K562 (cell line): ENCODE data around the gene THAP11. TPM values are rescaled to one million over a fixed set of nuclear protein-coding genes. Genes with fewer than 3 reads are reported as not detected.
A peak's percentile ranks its signal among the peaks of the same experiment; 100 is the strongest.

Experiments
- BCOR ChIP-seq: fragments of 450-650 bp; IDR thresholded peaks from 2 replicates; pipeline ENCODE4 v1.6.1; 2016
- BRF1 ChIP-seq: IDR thresholded peaks from 3 replicates; pipeline ENCODE4 v1.6.1; 2011; ENCODE audit warnings: borderline replicate concordance, mild to moderate bottlenecking; ENCODE audit not compliant: insufficient read length; ENCODE audit errors: extremely low read depth
- CBX1 ChIP-seq: sonication (generic); IDR thresholded peaks from 2 replicates; pipeline ENCODE4 v1.6.1; 2016; ENCODE audit warnings: antibody characterized with exemption, low read depth, mild to moderate bottlenecking
- EP400 ChIP-seq: fragments of 450-650 bp; IDR thresholded peaks from 2 replicates; pipeline ENCODE4 v1.6.1; 2017; ENCODE audit warnings: antibody characterized with exemption, mild to moderate bottlenecking, moderate library complexity
- FOXK2 ChIP-seq, 2 experiments: fragments of 450-650 bp; IDR thresholded peaks in 1 of 2; conservative IDR thresholded peaks in 1 of 2; 2 replicates each; pipeline ENCODE4 v1.6.1; 2016; ENCODE audit warnings: low read depth in 2 of 2, mild to moderate bottlenecking in 1 of 2
- HMGN3 ChIP-seq: IDR thresholded peaks from 2 replicates; pipeline ENCODE4 v1.6.1; 2011; ENCODE audit warnings: borderline replicate concordance, low read depth, mild to moderate bottlenecking, mixed read lengths, low read length; ENCODE audit not compliant: insufficient read length; ENCODE audit errors: extremely low read depth
- KAT8 ChIP-seq: fragments of 450-650 bp; IDR thresholded peaks from 2 replicates; pipeline ENCODE4 v1.6.1; 2016; ENCODE audit warnings: low read depth, mild to moderate bottlenecking
- MBD2 ChIP-seq: sonication (generic); IDR thresholded peaks from 2 replicates; pipeline ENCODE4 v1.6.1; 2016; ENCODE audit warnings: low read depth, borderline replicate concordance
- MYBL2 ChIP-seq, 2 experiments: fragments of 450-650 bp in 1 of 2; sonication (generic) in 1 of 2; formaldehyde crosslinking in 1 of 2; IDR thresholded peaks; 2 replicates each; pipeline versions ENCODE4 v1.6.1 to v1.8.1; 2017 to 2022; ENCODE audit warnings: borderline replicate concordance in 1 of 2, inconsistent platforms in 1 of 2, low read depth in 1 of 2, mild to moderate bottlenecking in 1 of 2, missing genetic modification reagents in 1 of 2, moderate library complexity in 1 of 2
- NFRKB ChIP-seq: fragments of 450-650 bp; IDR thresholded peaks from 2 replicates; pipeline ENCODE4 v1.6.1; 2016; ENCODE audit warnings: low read depth
- PYGO2 ChIP-seq: fragments of 450-650 bp; IDR thresholded peaks from 2 replicates; pipeline ENCODE4 v1.6.1; 2016; ENCODE audit warnings: mild to moderate bottlenecking, missing genetic modification characterization, moderate library complexity, missing compliant biosample characterization
- RBBP5 ChIP-seq: fragments of 200-600 bp; sonication (generic); IDR thresholded peaks from 2 replicates; pipeline ENCODE4 v1.6.1; 2012; ENCODE audit warnings: borderline replicate concordance, mild to moderate bottlenecking, low read length, control low read depth, inconsistent platforms; ENCODE audit not compliant: insufficient read depth, poor library complexity, severe bottlenecking
- SMARCB1 ChIP-seq: IDR thresholded peaks from 2 replicates; pipeline ENCODE4 v1.6.1; 2011; ENCODE audit warnings: improper control_type of control experiment, low read depth; ENCODE audit not compliant: insufficient read length
- SNIP1 ChIP-seq: fragments of 450-650 bp; IDR thresholded peaks from 2 replicates; pipeline ENCODE4 v1.7.1; 2017; ENCODE audit warnings: low read depth, mild to moderate bottlenecking
- SRSF7 ChIP-seq: fragments of 200-400 bp; formaldehyde crosslinking; optimal IDR thresholded peaks from 2 replicates; pipeline ENCODE3; 2017; ENCODE audit warnings: mild to moderate bottlenecking, low read depth, low read length
- TAF1 ChIP-seq: IDR thresholded peaks from 2 replicates; pipeline ENCODE4 v1.6.1; 2011; ENCODE audit warnings: mild to moderate bottlenecking, low read length, moderate library complexity; ENCODE audit not compliant: insufficient read depth, control insufficient read depth, severe bottlenecking; ENCODE audit errors: extremely low read depth
- ZNF197 ChIP-seq: fragments of 200-800 bp; sonication (Bioruptor generic); IDR thresholded peaks from 2 replicates; pipeline ENCODE4 v1.6.1; 2016; ENCODE audit warnings: low read depth, missing genetic modification characterization, missing compliant biosample characterization
- ZNF316 ChIP-seq: fragments of 450-650 bp; IDR thresholded peaks from 2 replicates; pipeline ENCODE4 v1.6.1; 2016
- ZNF699 ChIP-seq: fragments of 250-450 bp; sonication (Bioruptor Pico); IDR thresholded peaks from 2 replicates; pipeline ENCODE4 v1.8.0; 2021; ENCODE audit warnings: mild to moderate bottlenecking, moderate library complexity; ENCODE audit not compliant: insufficient replicate concordance
- polyA plus RNA-seq, 8 experiments: library from polyadenylated mRNA; depleted of rRNA in 4 of 8; stranded (reverse) in 5 of 8; unstranded in 3 of 8; fragments of >200 nt; fragmentation: Nextera tagmentation in 2 of 8; fragmentation: Illumina TruSeq in 1 of 8; extraction: Ambion mirVana in 2 of 8; extraction: Trizol in 1 of 8; gene quantifications; 2 replicates each; pipeline versions ENCODE4 v1.2.1 to v1.2.3, GENCODE V29; 2011 to 2014; ENCODE audit warnings: inconsistent platforms in 1 of 8, missing spikeins in 1 of 8
- total RNA-seq, 7 experiments: library from RNA; depleted of rRNA in 6 of 7; stranded (reverse); fragments of >200 nt in 6 of 7; fragmentation: Illumina TruSeq in 2 of 7; extraction: Trizol in 2 of 7; gene quantifications; 2 replicates each; pipeline versions ENCODE4 v1.2.1 to v1.2.3, GENCODE V29; 2011 to 2021; ENCODE audit warnings: low replicate concordance in 1 of 7
- TF ChIP-seq, protein P1 (sequence below): fragments of 450-650 bp; IDR thresholded peaks from 2 replicates; pipeline ENCODE4 v1.6.1; 2016
- TF ChIP-seq, protein P2 (sequence below): fragments of 450-650 bp; IDR thresholded peaks from 2 replicates; pipeline ENCODE4 v1.6.1; 2018; ENCODE audit warnings: mild to moderate bottlenecking, low read depth; ENCODE audit not compliant: partially characterized antibody
- TF ChIP-seq, protein P3 (sequence below): fragments of 450-650 bp; IDR thresholded peaks from 2 replicates; pipeline ENCODE4 v1.7.0; 2016; ENCODE audit warnings: borderline replicate concordance

Gene THAP11
- total and polyA plus RNA-seq, 9 of the 15 experiments (the other 6 are each of a cell fraction or from before 2014, with no cell fraction given) = 2.4 to 31.6 (median 21.4) TPM

DNA sequence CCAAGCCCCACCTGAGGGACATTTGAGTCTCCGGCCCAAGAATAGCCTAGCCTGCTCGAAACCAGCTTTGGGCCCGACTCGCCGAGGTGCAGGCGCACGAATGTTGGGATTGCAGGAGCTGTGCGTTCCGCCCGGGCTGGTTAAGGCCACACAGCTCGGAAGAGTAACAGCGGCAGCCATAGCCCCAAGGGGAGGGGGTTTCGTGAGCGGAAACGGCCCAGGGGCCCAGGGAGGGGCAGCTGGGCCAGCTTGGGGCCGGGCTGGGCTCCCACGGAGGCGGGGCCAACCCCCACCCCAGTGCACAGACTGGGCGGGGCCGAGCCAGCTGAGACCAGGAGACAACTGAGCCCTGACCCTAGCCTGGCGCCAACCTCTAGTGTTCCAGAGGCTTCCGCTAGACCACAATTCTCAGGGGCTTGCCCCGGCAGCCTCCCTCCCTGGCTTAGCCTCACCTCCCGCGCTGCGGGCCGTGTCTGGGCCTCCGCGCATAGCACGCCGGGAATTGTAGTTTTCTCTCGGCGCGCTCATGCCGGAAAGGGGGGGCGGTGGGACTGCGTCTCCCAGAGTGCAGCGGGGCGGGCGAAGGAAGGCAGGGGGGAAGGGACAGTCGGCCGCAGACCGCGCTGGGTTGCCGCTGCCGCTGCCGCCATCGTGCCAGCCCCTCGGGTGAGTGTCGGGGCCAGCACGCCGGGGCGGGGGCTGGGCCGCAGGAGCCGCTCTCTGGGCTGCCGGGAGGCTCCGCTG lies 4.4 kb downstream of the THAP11 start, which contains the start of gene NUTF2 (continued):
- no peak for TF ChIP-seq SMARCB1
- TF ChIP-seq MBD2 = peak; percentile 85
- TF ChIP-seq KAT8 = no peak
- TF ChIP-seq, protein P1, sequence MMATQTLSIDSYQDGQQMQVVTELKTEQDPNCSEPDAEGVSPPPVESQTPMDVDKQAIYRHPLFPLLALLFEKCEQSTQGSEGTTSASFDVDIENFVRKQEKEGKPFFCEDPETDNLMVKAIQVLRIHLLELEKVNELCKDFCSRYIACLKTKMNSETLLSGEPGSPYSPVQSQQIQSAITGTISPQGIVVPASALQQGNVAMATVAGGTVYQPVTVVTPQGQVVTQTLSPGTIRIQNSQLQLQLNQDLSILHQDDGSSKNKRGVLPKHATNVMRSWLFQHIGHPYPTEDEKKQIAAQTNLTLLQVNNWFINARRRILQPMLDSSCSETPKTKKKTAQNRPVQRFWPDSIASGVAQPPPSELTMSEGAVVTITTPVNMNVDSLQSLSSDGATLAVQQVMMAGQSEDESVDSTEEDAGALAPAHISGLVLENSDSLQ = no peak; the same call in 1 of the 2 replicates
- no peak for TF ChIP-seq BRF1
- no peak for TF ChIP-seq BCOR
- no peak for TF ChIP-seq MYBL2 (IDR thresholded peaks at IDR 0.05; ENCODE audit: low read depth)
- no peak for TF ChIP-seq MYBL2 (CRISPR knock-in tag; IDR thresholded peaks at IDR 0.05; ENCODE audit: borderline replicate concordance)
- TF ChIP-seq, protein P2, sequence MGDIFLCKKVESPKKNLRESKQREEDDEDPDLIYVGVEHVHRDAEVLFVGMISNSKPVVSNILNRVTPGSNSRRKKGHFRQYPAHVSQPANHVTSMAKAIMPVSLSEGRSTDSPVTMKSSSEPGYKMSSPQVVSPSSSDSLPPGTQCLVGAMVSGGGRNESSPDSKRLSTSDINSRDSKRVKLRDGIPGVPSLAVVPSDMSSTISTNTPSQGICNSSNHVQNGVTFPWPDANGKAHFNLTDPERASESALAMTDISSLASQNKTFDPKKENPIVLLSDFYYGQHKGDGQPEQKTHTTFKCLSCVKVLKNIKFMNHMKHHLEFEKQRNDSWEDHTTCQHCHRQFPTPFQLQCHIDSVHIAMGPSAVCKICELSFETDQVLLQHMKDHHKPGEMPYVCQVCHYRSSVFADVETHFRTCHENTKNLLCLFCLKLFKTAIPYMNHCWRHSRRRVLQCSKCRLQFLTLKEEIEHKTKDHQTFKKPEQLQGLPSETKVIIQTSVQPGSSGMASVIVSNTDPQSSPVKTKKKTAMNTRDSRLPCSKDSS = no peak
- no peak for TF ChIP-seq ZNF316
- TF ChIP-seq SRSF7 = no peak
- TF ChIP-seq NFRKB = peak; percentile 57; the same call in 1 of the 2 replicates
- TF ChIP-seq SNIP1 = no peak
- TF ChIP-seq ZNF699 (CRISPR knock-in tag) = no peak
- 0 out of 2 replicates have a peak, but pooled peaks have one; percentile 74 for TF ChIP-seq ZNF197
- peak; percentile 69 for TF ChIP-seq RBBP5
- TF ChIP-seq EP400 = peak; percentile 89
- peak in 1 of 2 experiments; percentile 50; a peak in 1 of 4 replicates for TF ChIP-seq FOXK2 (conservative IDR thresholded peaks at IDR 0.05 in 1 of 2, IDR thresholded peaks at IDR 0.05 in 1 of 2; ENCODE audit: low read depth in 2 of 2)
- no peak for TF ChIP-seq PYGO2
- no peak for TF ChIP-seq CBX1
- peak; percentile 60 for TF ChIP-seq TAF1
- TF ChIP-seq, protein P3, sequence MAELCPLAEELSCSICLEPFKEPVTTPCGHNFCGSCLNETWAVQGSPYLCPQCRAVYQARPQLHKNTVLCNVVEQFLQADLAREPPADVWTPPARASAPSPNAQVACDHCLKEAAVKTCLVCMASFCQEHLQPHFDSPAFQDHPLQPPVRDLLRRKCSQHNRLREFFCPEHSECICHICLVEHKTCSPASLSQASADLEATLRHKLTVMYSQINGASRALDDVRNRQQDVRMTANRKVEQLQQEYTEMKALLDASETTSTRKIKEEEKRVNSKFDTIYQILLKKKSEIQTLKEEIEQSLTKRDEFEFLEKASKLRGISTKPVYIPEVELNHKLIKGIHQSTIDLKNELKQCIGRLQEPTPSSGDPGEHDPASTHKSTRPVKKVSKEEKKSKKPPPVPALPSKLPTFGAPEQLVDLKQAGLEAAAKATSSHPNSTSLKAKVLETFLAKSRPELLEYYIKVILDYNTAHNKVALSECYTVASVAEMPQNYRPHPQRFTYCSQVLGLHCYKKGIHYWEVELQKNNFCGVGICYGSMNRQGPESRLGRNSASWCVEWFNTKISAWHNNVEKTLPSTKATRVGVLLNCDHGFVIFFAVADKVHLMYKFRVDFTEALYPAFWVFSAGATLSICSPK = no peak
- TF ChIP-seq HMGN3 = peak; percentile 93
